ENCODE measurements around the gene EDIL3. TPM values are rescaled to one million over a fixed set of nuclear protein-coding genes. Genes with fewer than 3 reads are reported as not detected.

Gene EDIL3
- total and polyA plus RNA-seq, 4 donors = 8.3 to 66.0 (median 11.0) TPM

DNA sequence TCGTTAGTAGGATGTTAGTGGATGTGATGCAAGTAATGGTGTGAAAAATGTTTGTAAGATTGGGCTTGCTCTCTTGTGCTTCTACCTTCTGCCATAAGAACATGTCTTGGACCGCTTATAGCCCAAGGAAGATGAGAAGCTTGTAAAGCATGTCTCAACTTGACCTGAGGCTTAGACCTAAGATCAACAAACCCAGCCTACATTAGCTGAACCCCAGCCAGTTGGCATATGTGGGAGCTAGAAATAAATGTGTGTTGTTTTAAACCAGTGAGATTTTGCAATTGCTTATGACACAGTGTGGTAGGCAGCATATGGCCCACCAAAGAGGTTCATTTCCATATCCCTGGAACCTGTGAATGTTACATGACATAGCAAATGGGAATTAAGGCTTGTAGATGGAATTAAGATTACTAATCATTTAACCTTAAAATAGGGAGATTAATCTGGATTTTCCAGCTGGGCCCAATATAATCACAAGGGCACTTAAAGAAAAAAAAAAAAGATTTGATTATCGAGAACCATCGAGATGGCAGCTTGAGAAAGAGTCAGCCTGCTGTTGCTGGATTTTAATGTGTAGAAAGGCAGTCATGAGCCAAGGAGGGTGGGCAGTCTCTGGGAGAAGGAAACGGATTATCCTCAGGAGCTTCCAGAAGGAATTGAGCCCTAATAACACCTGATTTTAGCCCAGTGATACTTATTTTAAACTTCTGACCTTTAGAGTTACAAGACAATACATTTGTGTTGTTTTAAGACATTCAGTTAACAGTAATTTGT lies 27.3 kb upstream of the EDIL3 start:
- Histone ChIP-seq H3K9ac (ENCODE audit: insufficient read depth in 1 of 2, low read length in 2 of 2) (no peak overlapping the region), H3K4me3 (no peak overlapping the region), H3K27me3 (ENCODE audit: control insufficient read depth in 3 of 3, insufficient read depth in 3 of 3, low read length in 2 of 3) (no peaks in the 10 kb centered on the region), H3K36me3 (ENCODE audit: control insufficient read depth in 4 of 4, insufficient read depth in 4 of 4, low read length in 4 of 4) (no peaks in the 10 kb centered on the region), H3K4me1 (ENCODE audit: control insufficient read depth in 5 of 5, insufficient read depth in 5 of 5, low read length in 5 of 5) (no peaks in the 10 kb centered on the region), H3K27ac (ENCODE audit: low read depth in 1 of 2, low read length in 1 of 2) (no peak overlapping the region), H3K9me3 (ENCODE audit: control insufficient read depth in 4 of 4, insufficient read depth in 3 of 4, low read length in 3 of 4) (no peaks in the 10 kb centered on the region)
- no peak for TF ChIP-seq CTCF (IDR thresholded peaks at IDR 0.05; ENCODE audit: control extremely low read depth, extremely low read depth)
- no peak for ATAC-seq (ENCODE audit: insufficient read depth, low FRiP score)
- 87 to 89% methylated on average over 5 of the region's 5 CpGs for WGBS, 2 donors
- DNase-seq = peak in 1 of 3 donors; percentile 6

DNA sequence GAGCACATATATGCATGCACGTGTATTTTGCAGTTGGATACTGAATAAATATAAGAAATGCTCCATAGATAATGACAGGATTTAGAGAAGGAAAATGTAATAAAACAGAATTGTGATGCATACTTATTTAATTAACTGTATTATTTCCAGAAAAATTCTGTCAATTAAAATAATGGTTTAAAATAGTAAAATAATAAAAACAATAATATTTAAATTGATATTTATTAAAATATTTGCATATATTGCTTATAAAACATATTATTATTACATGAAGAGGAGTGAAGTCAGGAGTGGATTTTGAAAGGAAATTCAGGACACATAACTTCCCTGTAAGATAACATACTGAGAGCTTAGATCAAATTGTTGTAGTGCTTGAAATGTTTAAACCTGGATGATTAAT lies 21.4 kb upstream of the EDIL3 start:
- H3K9me3 ChIP-seq (ENCODE audit: control insufficient read depth in 4 of 4, insufficient read depth in 3 of 4, low read length in 3 of 4) = no peaks in the 10 kb centered on the region
- TF ChIP-seq CTCF (IDR thresholded peaks at IDR 0.05; ENCODE audit: control extremely low read depth, extremely low read depth) = no peak
- DNase-seq = no peak
- H3K4me3 ChIP-seq = no peak overlapping the region
- no peak overlapping the region for H3K9ac ChIP-seq (ENCODE audit: insufficient read depth in 1 of 2, low read length in 2 of 2)
- H3K4me1 ChIP-seq (ENCODE audit: control insufficient read depth in 5 of 5, insufficient read depth in 5 of 5, low read length in 5 of 5) = no peaks in the 10 kb centered on the region
- WGBS, 2 donors = 86 to 90% methylated on average over 1 of the region's 1 CpG
- H3K27me3 ChIP-seq (ENCODE audit: control insufficient read depth in 3 of 3, insufficient read depth in 3 of 3, low read length in 2 of 3) = no peaks in the 10 kb centered on the region
- no peak overlapping the region for H3K27ac ChIP-seq (ENCODE audit: low read depth in 1 of 2, low read length in 1 of 2)
- H3K36me3 ChIP-seq (ENCODE audit: control insufficient read depth in 4 of 4, insufficient read depth in 4 of 4, low read length in 4 of 4) = no peaks in the 10 kb centered on the region
- ATAC-seq (ENCODE audit: insufficient read depth, low FRiP score) = no peak

GRCh38 chr5:84403773-84404172 lies 19.1 kb upstream of the EDIL3 start:
- no peaks in the 10 kb centered on the region for H3K9me3 ChIP-seq (ENCODE audit: control insufficient read depth in 4 of 4, insufficient read depth in 3 of 4, low read length in 3 of 4)
- TF ChIP-seq CTCF (IDR thresholded peaks at IDR 0.05; ENCODE audit: control extremely low read depth, extremely low read depth) = no peak
- no peaks in the 10 kb centered on the region for H3K27me3 ChIP-seq (ENCODE audit: control insufficient read depth in 3 of 3, insufficient read depth in 3 of 3, low read length in 2 of 3)
- H3K4me1 ChIP-seq (ENCODE audit: control insufficient read depth in 5 of 5, insufficient read depth in 5 of 5, low read length in 5 of 5) = no peaks in the 10 kb centered on the region
- no peak overlapping the region for H3K27ac ChIP-seq (ENCODE audit: low read depth in 1 of 2, low read length in 1 of 2)
- no peak overlapping the region for H3K4me3 ChIP-seq
- no peak overlapping the region for H3K9ac ChIP-seq (ENCODE audit: insufficient read depth in 1 of 2, low read length in 2 of 2)
- no peak for DNase-seq
- ATAC-seq (ENCODE audit: insufficient read depth, low FRiP score) = no peak
- H3K36me3 ChIP-seq (ENCODE audit: control insufficient read depth in 4 of 4, insufficient read depth in 4 of 4, low read length in 4 of 4) = no peaks in the 10 kb centered on the region

DNA sequence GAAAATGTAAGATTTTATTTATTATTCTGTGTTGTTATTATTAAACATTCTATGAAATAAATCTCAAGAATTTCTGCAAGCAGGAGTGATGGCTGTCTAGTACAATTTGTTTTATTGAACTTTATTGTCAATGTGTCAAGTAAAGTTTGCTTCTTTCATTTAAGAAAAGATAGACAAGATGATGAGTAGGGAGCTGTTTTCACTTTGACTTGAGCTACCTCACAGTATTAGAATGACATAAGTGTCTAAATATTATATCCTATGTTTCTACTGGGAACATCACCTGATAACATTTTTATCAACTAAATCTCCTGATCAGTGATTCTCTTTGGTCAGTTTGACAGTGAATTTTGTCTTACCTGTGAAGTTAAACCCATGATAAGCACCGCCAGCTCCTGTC lies 12.7 kb upstream of the EDIL3 start:
- Histone ChIP-seq H3K27ac (ENCODE audit: low read depth in 1 of 2, low read length in 1 of 2) (no peak overlapping the region), H3K27me3 (ENCODE audit: control insufficient read depth in 3 of 3, insufficient read depth in 3 of 3, low read length in 2 of 3) (no peaks in the 10 kb centered on the region), H3K4me1 (ENCODE audit: control insufficient read depth in 5 of 5, insufficient read depth in 5 of 5, low read length in 5 of 5) (no peaks in the 10 kb centered on the region), H3K9me3 (ENCODE audit: control insufficient read depth in 4 of 4, insufficient read depth in 3 of 4, low read length in 3 of 4) (no peaks in the 10 kb centered on the region), H3K36me3 (ENCODE audit: control insufficient read depth in 4 of 4, insufficient read depth in 4 of 4, low read length in 4 of 4) (no peaks in the 10 kb centered on the region), H3K9ac (ENCODE audit: insufficient read depth in 1 of 2, low read length in 2 of 2) (no peak overlapping the region), H3K4me3 (no peak overlapping the region)
- ATAC-seq (ENCODE audit: insufficient read depth, low FRiP score) = no peak
- no peak for TF ChIP-seq CTCF (IDR thresholded peaks at IDR 0.05; ENCODE audit: control extremely low read depth, extremely low read depth)
- 94 to 95% methylated on average over 1 of the region's 1 CpG for WGBS, 2 donors
- no peak for DNase-seq

Data from lung (tissue), 12 donors.